Gastrocnemius medialis (tissue), 4 donors: ENCODE measurements around the gene SAMD11.

Experiments used
- CTCF ChIP-seq, 5 experiments: fragments of 450-650 bp in 3 of 5; fragments of 200-600 bp in 2 of 5; sonication (generic) in 2 of 5; IDR thresholded peaks in 4 of 5; conservative IDR thresholded peaks in 1 of 5; 1 replicate in 4 of 5; 2 replicates in 1 of 5; pipeline ENCODE4 v1.5.1; 2016 to 2019; ENCODE audit warnings: antibody characterized with exemption in 5 of 5, mild to moderate bottlenecking in 3 of 5, moderate library complexity in 3 of 5
- POLR2A ChIP-seq, 2 donors: fragments of 450-650 bp; IDR thresholded peaks; one replicate each; pipeline ENCODE4 v1.6.1; 2017; ENCODE audit warnings: antibody characterized with exemption in 2 of 2, mild to moderate bottlenecking in 2 of 2, moderate library complexity in 2 of 2

GRCh38 chr1:923991-924655 is 400 bp downstream of the SAMD11 start:
- TF ChIP-seq CTCF (IDR thresholded peaks at IDR 0.05 in 4 of 5, conservative IDR thresholded peaks at IDR 0.05 in 1 of 5) (no peak), POLR2A (IDR thresholded peaks at IDR 0.05) (no peak)
